CD8-positive, alpha-beta memory T cell (primary cell): Measurements from ENCODE around the gene RUFY4. TPM values are rescaled to one million over a fixed set of nuclear protein-coding genes. Genes with fewer than 3 reads are reported as not detected.
"Not testable (repeated sequence)": the region's sequence is repeated elsewhere in the genome, so short reads cannot be mapped to it uniquely, and the experiment has no call there.

Source experiments
- CTCF ChIA-PET: fragments of 350-600 bp; sonication (Branson Sonifier 250); formaldehyde crosslinking; loops from one replicate; lab custom pipeline; 2021; ENCODE audit warnings: antibody characterized with exemption; lab: Charles Lee
- POLR2A ChIA-PET: fragments of 350-600 bp; sonication (Branson Sonifier 250); formaldehyde crosslinking; loops from one replicate; lab custom pipeline; 2021; ENCODE audit warnings: antibody characterized with exemption; lab: Charles Lee
- DNase-seq, 5 donors: peaks; one replicate each; pipeline versions ENCODE4 v3.0.0 to v3.0.0-alpha.2; 2020 to 2022; ENCODE audit warnings: mixed read lengths in 1 of 5
- H3K27ac ChIP-seq: one replicate; pipeline ENCODE4 v1.7.0; 2013; ENCODE audit warnings: low read depth, mild to moderate bottlenecking, low read length, moderate library complexity
- H3K27me3 ChIP-seq: 2 replicates; pipeline ENCODE4 v1.7.0; 2013; ENCODE audit warnings: low read length, mild to moderate bottlenecking; ENCODE audit not compliant: insufficient read depth, poor library complexity, severe bottlenecking
- H3K36me3 ChIP-seq: 2 replicates; pipeline ENCODE4 v1.7.0; 2013; ENCODE audit warnings: mild to moderate bottlenecking, low read length, moderate library complexity; ENCODE audit not compliant: insufficient read depth
- H3K4me1 ChIP-seq: 2 replicates; pipeline ENCODE4 v1.7.0; 2013; ENCODE audit warnings: mild to moderate bottlenecking, low read length, moderate library complexity; ENCODE audit not compliant: insufficient read depth
- H3K4me3 ChIP-seq: 2 replicates; pipeline ENCODE4 v1.7.0; 2013; ENCODE audit warnings: mild to moderate bottlenecking, low read length
- H3K9me3 ChIP-seq: 2 replicates; pipeline ENCODE4 v1.7.0; 2013; ENCODE audit warnings: mild to moderate bottlenecking, low read length
- H3K27ac Mint-ChIP-seq, 8 donors: one replicate each; pipeline ENCODE4 v1.8.0; 2020 to 2021; ENCODE audit warnings: mixed read lengths in 8 of 8, mild to moderate bottlenecking in 6 of 8, inconsistent platforms in 3 of 8, moderate library complexity in 3 of 8
- H3K27me3 Mint-ChIP-seq, 2 donors: one replicate each; pipeline ENCODE4 v1.8.0; 2020 to 2021; ENCODE audit warnings: mixed read lengths in 2 of 2, mild to moderate bottlenecking in 1 of 2, moderate library complexity in 1 of 2
- H3K36me3 Mint-ChIP-seq, 3 donors: one replicate each; pipeline ENCODE4 v1.8.0; 2020 to 2021; ENCODE audit warnings: mixed read lengths in 3 of 3, inconsistent platforms in 1 of 3, mild to moderate bottlenecking in 1 of 3
- H3K4me1 Mint-ChIP-seq, 3 donors: one replicate each; pipeline ENCODE4 v1.8.0; 2020 to 2021; ENCODE audit warnings: mixed read lengths in 3 of 3, inconsistent platforms in 1 of 3, mild to moderate bottlenecking in 1 of 3
- H3K4me3 Mint-ChIP-seq, 7 donors: one replicate each; pipeline ENCODE4 v1.8.0; 2020 to 2021; ENCODE audit warnings: mixed read lengths in 7 of 7, mild to moderate bottlenecking in 6 of 7, moderate library complexity in 4 of 7, inconsistent platforms in 2 of 7
- H3K9me3 Mint-ChIP-seq, 5 donors: one replicate each; pipeline ENCODE4 v1.8.0; 2020 to 2022; ENCODE audit warnings: mixed read lengths in 5 of 5, mild to moderate bottlenecking in 3 of 5, moderate library complexity in 2 of 5, inconsistent platforms in 1 of 5
- polyA plus RNA-seq: library from polyadenylated mRNA; unstranded; fragments of 300-500 nt; fragmentation: Illumina TruSeq; gene quantifications from one replicate; pipeline ENCODE4 v1.2.3, GENCODE V29; 2021
- total RNA-seq, 2 experiments: library from RNA; stranded (reverse); gene quantifications; one replicate each; pipeline ENCODE4 v1.2.3, GENCODE V29; 2021

RUFY4 gene, protein sequence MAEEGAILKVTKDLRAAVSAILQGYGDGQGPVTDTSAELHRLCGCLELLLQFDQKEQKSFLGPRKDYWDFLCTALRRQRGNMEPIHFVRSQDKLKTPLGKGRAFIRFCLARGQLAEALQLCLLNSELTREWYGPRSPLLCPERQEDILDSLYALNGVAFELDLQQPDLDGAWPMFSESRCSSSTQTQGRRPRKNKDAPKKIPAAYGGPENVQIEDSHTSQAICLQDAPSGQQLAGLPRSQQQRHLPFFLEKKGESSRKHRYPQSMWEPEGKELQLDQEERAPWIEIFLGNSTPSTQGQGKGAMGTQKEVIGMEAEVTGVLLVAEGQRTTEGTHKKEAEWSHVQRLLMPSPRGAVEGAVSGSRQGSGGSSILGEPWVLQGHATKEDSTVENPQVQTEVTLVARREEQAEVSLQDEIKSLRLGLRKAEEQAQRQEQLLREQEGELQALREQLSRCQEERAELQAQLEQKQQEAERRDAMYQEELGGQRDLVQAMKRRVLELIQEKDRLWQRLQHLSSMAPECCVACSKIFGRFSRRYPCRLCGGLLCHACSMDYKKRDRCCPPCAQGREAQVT
- total RNA-seq: not detected
- polyA plus RNA-seq: not detected

DNA sequence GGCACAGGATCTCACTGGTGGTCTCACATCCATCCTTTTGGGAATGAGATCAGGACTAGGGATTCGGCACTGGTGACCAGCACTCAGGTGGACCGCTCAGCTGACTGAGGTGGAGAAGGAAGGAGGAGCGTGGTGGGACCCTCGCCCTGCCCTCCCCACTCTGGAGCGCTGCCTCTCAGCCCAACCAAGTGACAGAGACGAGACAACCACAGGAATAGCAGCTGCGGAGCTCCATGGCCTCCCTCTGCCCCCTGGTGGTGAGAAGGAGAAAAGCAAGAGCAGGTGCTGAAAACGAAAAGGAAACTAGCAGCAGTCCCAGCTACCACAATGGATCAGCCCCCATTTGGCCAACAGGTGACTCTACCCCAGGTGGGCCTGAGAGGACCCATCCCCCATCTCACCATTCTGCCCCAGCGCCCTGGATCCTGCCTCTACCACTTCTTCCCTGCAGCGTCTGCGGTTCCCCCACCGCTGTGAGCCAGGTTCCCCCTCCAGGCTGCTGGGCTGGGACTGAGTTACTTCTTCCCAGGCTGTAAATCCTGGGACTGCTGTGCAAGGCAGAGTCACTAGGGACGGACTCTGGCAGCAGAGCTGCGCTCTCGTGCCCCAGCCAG, at the start of gene RUFY4:
Gene RUFY4, plus strand, starts transcription at position 533 of the 614 bp plus-strand sequence. CDS start 1,353 bp downstream, outside the sequence.
- H3K9me3 Mint-ChIP-seq, H3K9me3 ChIP-seq, H3K27me3 ChIP-seq, H3K36me3 Mint-ChIP-seq, POLR2A ChIA-PET, H3K27ac ChIP-seq, H3K36me3 ChIP-seq, H3K4me1 ChIP-seq: not testable (repeated sequence)
- CTCF ChIA-PET: interaction anchor here (1.1 to 1.4 kb wide), 8 partner anchors 9 to 55 kb away, joined by 3 to 7 read pairs (median 4); no protein-coding TSS in a partner anchor
- peak; percentile 36 to 77 (median 68) for DNase-seq
- H3K4me1 Mint-ChIP-seq: peaks cover 3 to 13% (median 8%) of the 10 kb centered on the region in 3 donors
- H3K27me3 Mint-ChIP-seq: peaks cover 15 to 26% of the 10 kb centered on the region in 2 donors
- H3K4me3 ChIP-seq: peak within 1 kb of the TSS; percentile 39
- peak within 1 kb of the TSS in 2 of 8 donors; percentile 52 to 61 for H3K27ac Mint-ChIP-seq
- H3K4me3 Mint-ChIP-seq: peak within 1 kb of the TSS; percentile 61 to 83 (median 69)

DNA sequence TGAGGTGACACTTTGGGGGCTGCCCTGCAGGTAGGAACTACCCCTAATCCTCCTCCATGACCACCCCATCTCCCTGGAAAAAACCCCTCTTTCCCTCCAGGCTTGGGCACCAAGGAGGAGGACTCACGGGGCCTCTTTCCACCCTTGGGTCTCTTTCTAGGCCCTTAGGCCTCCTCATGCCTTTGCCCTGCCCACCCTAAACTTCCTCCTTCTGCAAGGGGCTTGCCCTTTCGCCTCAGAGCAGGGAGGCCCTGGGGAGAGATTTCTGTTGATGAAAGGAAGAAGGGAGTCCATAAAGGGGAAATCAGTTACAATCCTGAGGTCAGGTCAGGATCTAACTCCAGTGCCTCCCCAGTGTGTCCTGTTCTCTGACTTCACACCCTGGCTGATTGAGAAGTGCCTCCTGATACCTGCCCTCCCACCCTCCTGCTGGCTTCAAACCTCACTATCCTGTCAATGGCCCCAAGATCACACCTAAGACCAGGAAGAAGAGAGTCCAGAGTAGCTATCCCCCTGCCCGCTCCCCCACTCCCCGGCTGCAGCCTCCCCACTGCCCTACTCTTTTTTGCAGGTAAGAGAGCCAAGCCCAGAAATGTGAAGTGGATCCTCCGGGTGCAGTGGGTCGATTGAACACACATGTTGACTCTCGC, 49.5 kb upstream of the RUFY4 start:
- CTCF ChIA-PET: no interaction called here
- no peaks in the 10 kb centered on the region for H3K27me3 ChIP-seq
- H3K4me3 ChIP-seq: no peak overlapping the region
- H3K36me3 ChIP-seq: no peaks in the 10 kb centered on the region
- no peaks in the 10 kb centered on the region for H3K9me3 ChIP-seq
- no peaks in the 10 kb centered on the region for H3K4me1 Mint-ChIP-seq
- no peaks in the 10 kb centered on the region for H3K9me3 Mint-ChIP-seq
- no peak overlapping the region for H3K4me3 Mint-ChIP-seq
- no peak overlapping the region for H3K27ac ChIP-seq
- POLR2A ChIA-PET: no interaction called here
- no peaks in the 10 kb centered on the region for H3K36me3 Mint-ChIP-seq
- no peak for DNase-seq
- no peaks in the 10 kb centered on the region for H3K27me3 Mint-ChIP-seq
- no peaks in the 10 kb centered on the region for H3K4me1 ChIP-seq
- H3K27ac Mint-ChIP-seq: no peak overlapping the region

DNA sequence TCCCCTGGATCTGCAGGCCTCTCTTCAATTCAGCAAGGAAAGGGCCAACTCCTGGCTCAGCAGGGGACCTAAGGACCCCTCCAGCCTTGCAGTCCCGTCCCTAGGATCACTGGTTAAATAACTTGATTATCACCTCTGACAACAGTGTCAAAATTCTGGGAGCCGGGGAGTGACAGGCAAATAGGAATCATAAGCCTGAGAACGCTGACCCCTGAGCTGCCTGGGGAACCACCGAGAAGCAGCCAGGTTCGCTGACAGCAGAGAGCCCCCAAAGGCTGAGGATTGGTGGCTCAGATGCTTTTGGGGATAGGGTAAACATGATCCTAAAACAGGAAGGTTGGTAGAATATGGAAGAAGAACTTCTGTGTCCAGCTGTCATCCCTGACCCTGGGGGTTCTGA, 48.8 kb upstream of the RUFY4 start:
- Histone ChIP-seq H3K27ac (no peak overlapping the region), H3K27me3 (no peaks in the 10 kb centered on the region), H3K4me1 (no peaks in the 10 kb centered on the region), H3K9me3 (no peaks in the 10 kb centered on the region), H3K36me3 (no peaks in the 10 kb centered on the region), H3K4me3 (no peak overlapping the region)
- H3K4me1 Mint-ChIP-seq: no peaks in the 10 kb centered on the region
- ChIA-PET CTCF (no interaction called here), POLR2A (no interaction called here)
- H3K36me3 Mint-ChIP-seq: no peaks in the 10 kb centered on the region
- H3K4me3 Mint-ChIP-seq: no peak overlapping the region
- no peaks in the 10 kb centered on the region for H3K27me3 Mint-ChIP-seq
- H3K9me3 Mint-ChIP-seq: no peaks in the 10 kb centered on the region
- H3K27ac Mint-ChIP-seq: no peak overlapping the region
- no peak for DNase-seq

DNA sequence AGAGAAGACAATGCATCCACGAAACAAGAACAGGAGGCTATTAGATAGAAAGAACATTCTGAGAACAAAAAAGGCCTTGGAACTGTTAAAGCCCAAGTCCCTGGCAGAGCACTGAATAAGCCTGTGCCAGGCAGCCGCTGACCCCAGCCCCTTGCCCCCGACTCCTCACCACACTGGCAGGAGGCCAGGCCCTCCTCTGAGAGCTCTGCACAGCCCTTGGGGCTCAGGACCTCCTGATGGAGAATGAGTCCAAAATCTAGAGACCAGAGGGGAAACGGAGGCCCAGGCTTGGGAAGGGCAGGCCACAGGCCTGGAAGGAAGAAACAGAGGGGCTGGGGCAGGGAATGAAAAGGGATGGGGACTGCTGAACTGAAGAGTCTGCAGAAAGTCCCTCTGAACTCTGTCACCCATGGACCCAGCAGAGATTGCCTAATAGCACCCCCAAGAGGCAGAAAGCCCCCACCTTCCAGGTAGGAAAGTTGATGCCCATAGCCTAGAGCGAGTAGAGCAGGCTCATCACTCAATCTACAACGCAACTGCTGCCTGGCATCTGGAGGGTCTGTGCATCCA, 48.0 kb upstream of the RUFY4 start:
- Histone ChIP-seq H3K4me3 (no peak overlapping the region), H3K27ac (no peak overlapping the region), H3K27me3 (no peaks in the 10 kb centered on the region), H3K9me3 (no peaks in the 10 kb centered on the region), H3K36me3 (no peaks in the 10 kb centered on the region), H3K4me1 (no peaks in the 10 kb centered on the region)
- POLR2A ChIA-PET: no interaction called here
- Mint-ChIP-seq H3K27ac (no peak overlapping the region), H3K9me3 (no peaks in the 10 kb centered on the region), H3K36me3 (no peaks in the 10 kb centered on the region), H3K4me1 (no peaks in the 10 kb centered on the region), H3K4me3 (peak overlapping the region in 1 of 7 donors; percentile 50), H3K27me3 (no peaks in the 10 kb centered on the region)
- CTCF ChIA-PET: no interaction called here
- no peak for DNase-seq

DNA sequence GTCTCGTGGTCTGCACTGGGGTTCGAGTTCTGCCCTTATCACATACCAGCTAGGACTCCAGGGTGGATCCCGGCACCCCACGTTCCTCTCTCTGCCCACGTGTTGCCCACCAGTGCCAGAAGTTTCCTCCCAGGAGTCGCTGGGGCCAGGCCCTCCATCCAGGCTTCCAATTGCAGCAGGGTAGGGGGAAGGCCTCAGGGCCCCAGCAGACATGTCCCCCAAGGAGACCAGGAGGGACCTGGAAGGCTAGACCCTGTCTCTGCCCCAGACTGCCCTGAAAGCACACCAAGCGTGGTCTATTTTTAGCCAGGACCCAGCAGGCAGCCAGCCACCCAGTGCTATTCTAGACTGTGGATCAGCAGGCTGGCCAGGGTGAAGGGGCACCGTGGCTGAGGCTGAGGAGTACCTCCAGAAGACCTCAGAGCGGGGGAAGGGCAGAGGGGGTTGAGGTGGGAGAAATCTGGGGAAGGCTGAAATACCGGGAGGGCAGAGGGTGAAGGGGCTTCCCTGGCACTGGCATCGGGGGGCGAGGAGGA, 47.4 kb upstream of the RUFY4 start:
- no peaks in the 10 kb centered on the region for H3K4me1 Mint-ChIP-seq
- no peak overlapping the region for H3K27ac Mint-ChIP-seq
- DNase-seq: peak in 1 of 5 donors; percentile 19
- H3K4me3 Mint-ChIP-seq: no peak overlapping the region
- Histone ChIP-seq H3K4me3 (no peak overlapping the region), H3K36me3 (no peaks in the 10 kb centered on the region), H3K9me3 (no peaks in the 10 kb centered on the region), H3K27ac (no peak overlapping the region), H3K27me3 (no peaks in the 10 kb centered on the region), H3K4me1 (no peaks in the 10 kb centered on the region)
- H3K36me3 Mint-ChIP-seq: no peaks in the 10 kb centered on the region
- POLR2A ChIA-PET: no interaction called here
- H3K27me3 Mint-ChIP-seq: no peaks in the 10 kb centered on the region
- CTCF ChIA-PET: no interaction called here
- H3K9me3 Mint-ChIP-seq: no peaks in the 10 kb centered on the region

DNA sequence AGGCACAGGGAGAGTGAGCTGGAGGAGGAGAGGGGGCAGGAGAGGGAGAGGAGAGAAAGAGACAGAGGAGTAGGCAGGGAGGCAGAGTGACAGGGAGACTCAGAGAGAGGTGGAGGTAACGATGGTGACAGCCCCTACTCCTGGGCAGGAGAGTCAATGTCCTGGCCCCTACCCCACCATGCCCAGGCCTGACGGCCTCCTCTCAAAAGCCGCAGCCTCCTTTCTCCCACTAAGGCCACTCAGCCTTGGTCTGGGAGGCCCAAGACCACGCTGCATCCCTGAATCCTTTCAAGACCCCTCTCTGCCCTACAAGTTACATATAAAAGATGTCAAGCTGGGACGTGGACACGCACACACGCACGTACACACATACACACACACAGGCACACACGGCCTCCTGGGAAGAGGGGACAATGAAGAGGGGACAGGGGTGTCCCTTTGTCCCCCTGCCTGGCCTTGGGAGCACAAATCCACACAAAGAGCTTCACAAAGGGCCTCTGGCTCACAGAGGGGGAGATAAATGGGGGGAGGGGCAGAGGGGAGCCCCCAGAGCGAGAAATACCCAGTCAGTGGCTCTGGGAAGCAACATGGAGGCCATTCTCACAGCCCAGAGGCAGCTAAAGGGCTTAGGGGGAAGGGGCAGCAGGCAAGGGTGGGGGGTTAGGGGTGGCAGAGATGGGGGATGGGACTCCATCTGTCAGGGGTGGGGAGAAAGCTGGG, 46.8 kb upstream of the RUFY4 start:
- H3K27me3 Mint-ChIP-seq: no peaks in the 10 kb centered on the region
- no peaks in the 10 kb centered on the region for H3K9me3 ChIP-seq
- H3K9me3 Mint-ChIP-seq: no peaks in the 10 kb centered on the region
- H3K27ac Mint-ChIP-seq: no peak overlapping the region
- no peaks in the 10 kb centered on the region for H3K36me3 ChIP-seq
- H3K4me1 ChIP-seq: no peaks in the 10 kb centered on the region
- H3K4me3 Mint-ChIP-seq: no peak overlapping the region
- no peaks in the 10 kb centered on the region for H3K27me3 ChIP-seq
- H3K27ac ChIP-seq: no peak overlapping the region
- POLR2A ChIA-PET: no interaction called here
- peak in 1 of 5 donors; percentile 31 for DNase-seq
- H3K4me3 ChIP-seq: no peak overlapping the region
- H3K36me3 Mint-ChIP-seq: no peaks in the 10 kb centered on the region
- CTCF ChIA-PET: no interaction called here
- no peaks in the 10 kb centered on the region for H3K4me1 Mint-ChIP-seq

DNA sequence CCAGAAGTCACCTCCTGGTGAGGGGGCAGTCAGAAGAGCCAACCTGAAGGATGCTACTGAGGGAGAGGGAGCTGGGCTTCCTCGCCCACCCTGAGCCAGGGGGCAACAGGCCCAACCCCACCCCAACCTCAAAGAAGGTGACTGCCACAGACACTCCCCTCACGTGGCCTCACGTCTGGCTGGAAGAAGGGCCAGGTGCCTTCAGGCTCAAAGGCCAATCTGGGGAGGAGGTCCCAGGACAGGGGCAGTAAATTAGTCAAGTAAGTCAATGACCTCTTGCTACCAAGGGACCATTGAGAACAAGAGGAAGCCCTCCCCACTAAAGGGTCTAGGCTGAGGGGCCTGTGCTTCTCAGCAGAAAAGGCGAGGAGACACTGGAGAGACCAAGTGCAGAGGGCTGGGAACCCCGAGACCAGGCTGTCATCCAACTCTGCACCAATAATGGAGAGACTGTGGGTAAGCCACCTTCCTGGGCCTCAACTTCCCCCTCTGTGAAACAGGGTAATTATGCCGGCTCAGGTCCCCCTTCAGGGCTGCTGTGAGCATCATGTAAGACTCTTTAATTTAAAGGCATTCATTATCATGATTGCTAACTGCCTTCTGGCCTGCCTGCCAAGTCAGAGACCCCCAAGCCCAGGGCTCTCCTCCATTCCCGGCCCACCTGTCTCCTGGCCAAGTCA, 46.1 kb upstream of the RUFY4 start:
- H3K27ac Mint-ChIP-seq: no peak overlapping the region
- H3K27me3 Mint-ChIP-seq: no peaks in the 10 kb centered on the region
- Histone ChIP-seq H3K36me3 (no peaks in the 10 kb centered on the region), H3K4me1 (no peaks in the 10 kb centered on the region), H3K27me3 (no peaks in the 10 kb centered on the region), H3K9me3 (no peaks in the 10 kb centered on the region), H3K4me3 (no peak overlapping the region), H3K27ac (no peak overlapping the region)
- H3K4me3 Mint-ChIP-seq: no peak overlapping the region
- H3K36me3 Mint-ChIP-seq: no peaks in the 10 kb centered on the region
- POLR2A ChIA-PET: no interaction called here
- CTCF ChIA-PET: no interaction called here
- peak in 1 of 5 donors; percentile 5 for DNase-seq
- H3K4me1 Mint-ChIP-seq: no peaks in the 10 kb centered on the region
- no peaks in the 10 kb centered on the region for H3K9me3 Mint-ChIP-seq
